NCI-H1048 (cell line): Measurements from ENCODE around the gene CLEC4E.
"Not testable (repeated sequence)": the region's sequence is repeated elsewhere in the genome, so short reads cannot be mapped to it uniquely, and the experiment has no call there.

Source experiments
- DNase-seq: peaks from one replicate; lab custom pipeline; 2025; lab: John Stamatoyannopoulos, UW

Gene CLEC4E

DNA sequence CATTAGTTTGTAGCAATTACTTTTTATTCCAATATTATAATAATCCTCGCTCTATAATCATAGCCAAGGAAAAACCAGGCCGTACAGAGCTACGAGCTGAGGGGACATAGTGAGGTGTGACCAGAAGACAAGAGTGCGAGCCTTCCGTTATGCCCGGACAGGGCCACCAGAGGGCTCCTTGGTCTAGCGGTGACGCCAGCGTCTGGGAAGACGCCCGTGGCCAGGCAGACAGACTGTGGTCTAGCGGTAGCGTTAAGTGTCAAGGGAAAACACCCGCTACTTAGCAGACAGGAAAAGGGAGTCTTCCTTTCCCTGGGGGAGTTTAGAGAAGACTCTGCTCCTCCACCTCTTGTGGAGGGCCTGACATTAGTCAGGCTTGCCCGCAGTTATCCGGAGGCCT, 2.9 kb downstream of the CLEC4E start:
- DNase-seq: not testable (repeated sequence)

DNA sequence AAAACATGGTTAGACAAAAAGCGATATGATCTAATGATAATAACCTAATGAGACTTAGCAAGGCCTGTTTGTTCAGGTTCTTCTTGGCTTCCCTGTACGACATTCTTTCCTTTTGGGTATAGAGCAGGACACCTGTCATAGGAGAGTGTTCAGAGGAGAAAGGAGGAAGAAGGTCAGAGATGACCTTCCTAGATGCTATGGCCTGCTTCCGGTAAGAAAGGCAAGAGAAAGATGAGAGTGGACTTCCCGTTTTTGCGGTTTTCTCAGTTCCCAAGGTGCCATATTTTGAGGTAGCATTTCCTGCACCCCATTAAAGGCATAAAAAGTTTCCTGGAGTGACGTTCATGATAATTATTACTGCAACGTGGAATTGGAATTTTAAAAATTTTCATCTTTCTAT, 8.7 kb downstream of the CLEC4E start:
- DNase-seq: no peak

DNA sequence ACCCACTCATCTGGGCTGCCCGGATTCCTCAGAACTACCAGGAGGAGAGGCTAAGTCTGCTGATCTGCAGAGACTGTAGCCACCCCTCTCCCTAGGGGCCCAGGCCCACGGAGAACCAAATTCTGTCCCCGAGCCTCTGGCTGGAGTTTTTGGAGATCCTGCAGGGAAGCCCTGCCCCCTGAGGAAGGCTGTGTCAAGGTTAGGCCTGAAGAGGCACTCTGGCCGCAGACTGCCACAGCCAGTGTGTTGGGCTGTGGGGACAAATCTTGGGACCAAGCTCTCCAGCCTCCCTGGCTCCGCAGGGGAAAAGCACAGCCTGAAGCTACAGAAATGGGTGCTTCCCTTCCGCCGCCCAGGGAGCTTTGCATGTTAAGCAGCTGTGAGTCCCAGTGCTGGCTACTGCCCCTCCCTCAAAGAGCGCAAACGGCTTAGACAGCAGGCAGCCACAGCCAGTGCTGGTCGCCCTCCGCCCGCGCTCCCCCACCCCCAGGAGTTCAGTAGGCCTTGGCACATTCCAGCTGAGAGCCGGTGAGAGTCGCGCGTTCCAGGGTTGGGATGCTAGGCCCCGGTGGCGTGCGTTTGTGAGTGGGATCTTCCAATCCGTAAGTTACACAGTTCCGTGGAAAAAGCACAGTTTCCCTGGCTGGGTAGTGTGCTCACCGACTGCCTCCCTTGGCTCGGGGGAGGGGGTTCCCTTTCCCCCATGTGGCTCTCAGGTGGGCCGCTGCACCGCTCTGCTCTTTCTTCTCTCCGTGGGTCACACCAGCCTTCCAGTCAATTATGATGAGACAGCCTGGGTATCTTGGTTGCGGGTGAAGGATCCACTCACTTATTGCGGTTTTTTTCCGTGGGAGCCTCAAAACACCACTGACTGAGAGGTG, 13.2 kb downstream of the CLEC4E start:
- no peak for DNase-seq

DNA sequence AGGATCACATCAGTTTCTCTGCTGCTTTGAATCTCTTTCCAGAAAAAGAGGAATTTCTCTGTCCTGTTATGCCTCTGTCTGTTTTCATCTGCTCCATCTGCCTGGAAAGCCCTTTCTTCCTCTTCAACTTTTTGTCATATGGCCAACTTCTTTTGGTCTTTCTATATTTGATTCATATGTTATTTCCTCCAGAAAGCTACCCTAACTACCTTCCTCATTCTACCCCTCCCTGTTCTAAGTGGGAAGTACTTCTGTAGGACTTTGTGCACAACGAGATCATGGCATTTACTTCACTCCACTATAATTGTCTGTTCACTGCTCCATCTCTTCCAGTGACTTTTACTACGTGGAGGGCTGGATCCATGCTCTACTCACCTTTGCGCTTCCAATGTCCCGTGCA, 21.5 kb downstream of the CLEC4E start:
- no peak for DNase-seq

DNA sequence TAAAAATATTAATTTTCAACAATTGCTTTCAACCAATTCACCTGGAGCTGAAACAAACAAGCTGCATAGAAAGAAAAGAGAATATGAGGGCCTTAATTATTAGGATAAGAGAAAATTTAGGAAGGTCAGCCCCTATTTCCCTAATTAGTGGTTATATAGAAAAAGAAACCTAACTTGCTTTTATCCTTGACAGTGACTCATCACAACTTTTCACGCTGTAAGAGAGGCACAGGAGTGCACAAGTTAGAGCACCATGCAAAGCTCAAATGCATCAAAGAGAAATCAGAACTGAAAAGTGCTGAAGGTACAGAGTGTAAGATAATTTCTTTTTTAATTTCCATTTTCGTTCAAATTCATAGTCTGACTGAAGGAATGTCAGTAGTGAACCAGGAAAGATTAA, 22.7 kb downstream of the CLEC4E start:
- no peak for DNase-seq

DNA sequence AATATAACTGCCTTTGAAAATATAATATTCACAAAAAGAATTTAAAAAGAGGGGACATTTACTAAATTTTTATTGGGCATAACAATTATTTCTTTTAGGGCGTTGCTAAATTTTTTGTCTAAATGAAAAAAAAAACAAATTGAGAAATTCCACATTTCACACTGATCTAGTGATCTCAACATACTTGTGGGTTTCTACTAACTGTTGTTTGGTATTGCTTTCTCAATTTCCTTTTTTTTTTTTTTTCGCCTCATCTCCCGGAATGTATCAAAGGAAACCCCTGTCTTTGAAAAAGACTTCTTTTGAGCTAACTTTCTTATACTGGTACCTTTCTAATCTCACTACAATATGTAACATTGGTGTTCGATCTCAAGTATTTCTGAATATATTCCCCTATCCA, 27.4 kb downstream of the CLEC4E start, which contains the start of gene CLEC4D:
Gene CLEC4D (plus strand): TSS at position 248 of the 400 bp plus-strand sequence. CDS start 230 bp downstream, outside the sequence.
- DNase-seq: no peak

DNA sequence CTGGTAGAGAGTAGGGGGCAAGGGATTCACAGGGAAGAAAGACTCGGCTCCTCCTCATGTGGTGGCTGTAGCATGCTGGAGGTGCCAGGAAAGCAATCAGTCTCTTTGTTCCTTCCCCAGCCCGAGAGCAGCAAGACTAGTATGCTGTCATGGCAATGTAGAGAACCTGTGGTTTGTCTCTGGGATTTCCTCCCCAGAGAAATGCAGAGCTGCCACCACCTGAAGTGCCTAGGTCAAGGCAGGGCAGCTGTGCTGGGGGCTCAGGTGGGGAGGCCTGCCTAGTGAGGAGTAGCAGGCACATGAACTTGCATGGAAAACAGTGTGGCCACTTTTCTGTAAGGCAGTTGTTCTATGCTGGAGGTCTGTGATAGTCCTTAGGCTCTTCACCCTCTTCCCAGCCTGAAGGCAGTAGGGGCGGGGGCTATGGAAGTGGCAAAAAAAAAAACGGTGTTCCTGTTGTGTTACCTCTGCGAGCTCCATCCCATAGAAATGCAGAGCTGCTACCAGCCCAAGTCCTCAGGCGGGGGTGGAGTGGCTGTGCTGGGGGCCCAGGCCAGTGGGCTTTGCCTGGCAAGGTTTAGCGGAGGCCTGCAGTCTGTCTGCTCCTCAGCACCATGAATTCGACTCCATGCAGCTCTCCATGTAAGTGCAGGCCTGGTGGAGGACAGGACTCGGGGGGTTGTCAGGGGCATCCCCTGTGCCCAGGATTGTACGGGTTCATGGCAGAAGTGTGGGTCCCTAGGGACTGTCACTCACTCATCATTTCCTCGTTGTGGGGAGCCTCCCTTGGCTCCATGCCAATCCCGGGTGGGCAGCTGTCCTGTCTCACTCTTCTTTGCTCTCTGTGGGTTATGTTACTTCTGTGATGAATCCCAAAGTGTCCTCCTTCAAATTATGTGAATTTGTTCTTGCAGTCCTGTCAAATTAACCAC, 31.5 kb downstream of the CLEC4E start:
- no peak for DNase-seq

DNA sequence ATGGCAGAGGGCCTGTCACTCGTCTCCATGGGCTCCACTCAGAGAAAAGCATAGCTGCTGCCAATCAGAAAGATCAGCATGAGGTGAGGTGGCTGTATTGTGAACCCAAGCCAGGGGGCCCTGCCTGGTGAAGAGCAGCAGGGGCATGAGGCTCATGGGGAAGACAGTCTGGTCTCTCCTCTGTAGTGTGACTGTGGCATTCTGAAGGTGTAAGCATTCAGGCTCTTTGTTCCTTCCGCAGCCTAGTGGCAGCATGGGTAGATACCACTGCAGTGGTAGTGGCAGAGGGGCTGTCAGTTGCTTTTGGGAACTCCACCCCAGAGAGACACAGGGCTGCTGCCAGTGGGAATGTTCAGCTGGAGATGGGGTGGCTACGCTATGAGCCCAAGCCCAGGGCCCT, 32.5 kb downstream of the CLEC4E start:
- no peak for DNase-seq

DNA sequence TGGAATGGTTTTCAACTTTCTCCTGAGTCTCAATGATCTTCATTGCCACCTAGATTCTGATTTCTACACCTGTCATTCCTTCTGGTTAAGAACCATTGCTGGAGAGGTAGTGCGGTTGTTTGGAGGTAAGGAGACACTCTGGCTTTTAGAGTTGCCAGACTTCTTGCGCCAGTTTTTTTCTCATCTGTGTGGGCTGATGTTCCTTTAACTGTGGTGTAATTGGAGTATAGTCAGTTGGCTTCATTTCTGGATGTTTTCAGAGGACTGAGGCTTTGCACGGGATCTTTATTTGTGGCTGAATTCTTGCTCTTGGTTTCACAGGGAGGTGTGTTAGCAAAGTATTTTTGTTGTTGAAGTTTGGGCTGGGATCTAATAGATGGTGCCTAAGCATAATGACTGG, 33.1 kb downstream of the CLEC4E start:
- no peak for DNase-seq

DNA sequence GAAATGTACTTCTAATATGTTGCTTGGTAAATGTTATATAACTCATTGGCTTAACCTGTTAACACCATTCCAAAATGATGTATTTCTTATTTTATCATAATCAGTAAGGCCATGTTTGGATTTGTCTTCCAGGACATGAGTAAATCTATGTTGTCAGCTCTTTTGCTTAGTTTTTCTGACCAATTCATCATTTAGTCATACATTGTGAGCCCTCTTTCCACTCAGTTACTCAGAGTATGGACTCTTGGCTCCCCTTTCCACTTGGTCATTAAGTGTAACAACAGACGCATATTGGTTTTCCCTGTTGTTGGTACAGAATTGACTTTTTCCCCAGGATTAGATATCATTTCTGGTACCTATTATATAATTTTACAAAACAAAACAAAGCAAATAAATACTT, 36.4 kb downstream of the CLEC4E start:
- DNase-seq: no peak

DNA sequence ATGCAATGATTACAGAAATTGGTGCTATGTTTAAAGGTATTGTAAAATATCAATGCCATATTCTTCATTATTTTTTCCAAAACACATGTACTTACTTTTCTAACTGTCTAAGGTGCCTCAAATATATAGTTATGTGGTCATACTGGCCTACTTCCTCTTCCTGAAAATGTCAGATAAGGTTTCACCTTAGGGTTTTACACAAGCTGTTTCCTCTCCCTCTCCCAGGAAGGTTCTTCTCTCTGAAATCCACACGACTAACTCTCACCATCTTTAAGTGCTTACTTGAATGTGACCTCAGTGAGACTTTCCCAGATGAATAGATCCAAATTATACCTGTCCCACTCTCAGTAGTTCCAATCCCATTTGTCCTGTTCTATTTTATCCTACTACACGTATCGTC, 39.0 kb downstream of the CLEC4E start:
- no peak for DNase-seq

DNA sequence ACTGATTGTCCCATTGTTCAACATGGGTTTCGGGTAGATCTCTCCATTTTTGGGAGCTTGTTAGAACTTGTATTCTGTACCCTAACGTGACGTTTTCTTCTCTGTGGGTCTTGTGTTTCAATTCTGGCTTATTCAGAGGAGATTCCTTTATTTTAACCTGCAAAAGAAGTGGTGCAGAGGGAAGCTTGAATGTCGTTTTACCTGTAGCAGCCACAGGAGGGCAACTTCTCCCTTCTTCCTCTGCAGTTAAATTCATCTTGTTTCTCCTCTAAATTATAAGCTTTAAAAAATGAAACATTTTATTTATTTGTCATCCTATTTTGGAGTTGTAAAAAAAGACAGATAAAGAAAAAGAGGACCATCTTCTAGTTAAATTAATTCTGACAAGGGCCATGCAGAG, 41.1 kb downstream of the CLEC4E start:
- no peak for DNase-seq

DNA sequence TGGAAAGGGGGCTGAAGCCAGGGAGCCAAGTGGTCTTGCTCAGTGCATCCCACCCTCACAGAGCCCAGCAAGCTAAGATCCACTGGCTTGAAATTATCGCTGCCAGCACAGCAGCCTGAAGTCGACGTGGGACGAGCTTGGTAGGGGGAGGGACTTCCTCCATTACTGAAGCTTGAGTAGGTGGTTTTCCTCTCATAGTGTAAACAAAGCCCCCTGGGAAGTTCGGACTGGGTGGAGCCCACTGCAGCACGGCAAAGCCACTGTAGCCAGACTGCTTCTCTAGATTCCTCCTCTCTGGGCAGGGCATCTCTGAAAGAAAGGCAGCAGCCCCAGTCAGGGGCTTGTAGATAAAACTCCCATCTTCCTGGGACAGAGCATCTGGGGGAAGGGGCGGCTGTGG, 44.6 kb downstream of the CLEC4E start:
- DNase-seq: not testable (repeated sequence)

DNA sequence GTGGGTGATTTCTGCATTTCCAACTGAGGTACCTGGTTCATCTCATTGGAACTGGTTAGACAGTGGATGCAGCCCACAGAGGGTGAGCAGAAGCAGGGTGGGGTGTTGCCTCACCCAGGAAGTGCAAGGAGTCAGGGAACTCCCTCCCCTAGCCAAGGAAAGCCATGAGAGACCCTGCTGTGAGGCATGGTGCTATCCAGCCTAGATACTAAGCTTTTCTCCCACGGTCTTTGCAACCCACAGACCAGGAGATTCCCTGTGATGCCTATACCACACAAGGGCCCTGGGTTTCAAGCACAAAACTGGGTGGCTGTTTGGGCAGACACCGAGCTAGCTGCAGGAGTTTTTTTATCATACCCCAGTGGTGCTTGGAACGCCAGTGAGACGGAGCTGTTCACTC, 45.0 kb downstream of the CLEC4E start:
- DNase-seq: not testable (repeated sequence)

DNA sequence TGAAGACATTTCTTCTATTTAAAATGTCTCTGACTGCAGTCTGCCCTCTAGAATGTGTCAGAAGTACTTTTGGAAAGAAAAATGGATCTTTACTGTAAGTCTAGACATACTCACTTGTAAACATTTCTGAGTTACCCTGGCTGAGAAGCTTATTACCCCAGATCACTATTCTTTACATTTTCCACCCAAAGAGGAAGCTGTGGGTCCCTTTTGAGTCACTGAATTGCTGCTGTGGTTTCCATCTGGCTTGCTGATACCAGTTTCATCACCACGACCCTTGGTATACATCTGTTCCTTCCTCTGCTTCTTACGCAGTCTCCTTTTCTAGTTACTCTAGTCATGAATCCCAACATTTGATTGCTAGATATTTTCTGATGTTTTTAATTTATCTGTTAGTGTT, 47.6 kb downstream of the CLEC4E start:
- no peak for DNase-seq

DNA sequence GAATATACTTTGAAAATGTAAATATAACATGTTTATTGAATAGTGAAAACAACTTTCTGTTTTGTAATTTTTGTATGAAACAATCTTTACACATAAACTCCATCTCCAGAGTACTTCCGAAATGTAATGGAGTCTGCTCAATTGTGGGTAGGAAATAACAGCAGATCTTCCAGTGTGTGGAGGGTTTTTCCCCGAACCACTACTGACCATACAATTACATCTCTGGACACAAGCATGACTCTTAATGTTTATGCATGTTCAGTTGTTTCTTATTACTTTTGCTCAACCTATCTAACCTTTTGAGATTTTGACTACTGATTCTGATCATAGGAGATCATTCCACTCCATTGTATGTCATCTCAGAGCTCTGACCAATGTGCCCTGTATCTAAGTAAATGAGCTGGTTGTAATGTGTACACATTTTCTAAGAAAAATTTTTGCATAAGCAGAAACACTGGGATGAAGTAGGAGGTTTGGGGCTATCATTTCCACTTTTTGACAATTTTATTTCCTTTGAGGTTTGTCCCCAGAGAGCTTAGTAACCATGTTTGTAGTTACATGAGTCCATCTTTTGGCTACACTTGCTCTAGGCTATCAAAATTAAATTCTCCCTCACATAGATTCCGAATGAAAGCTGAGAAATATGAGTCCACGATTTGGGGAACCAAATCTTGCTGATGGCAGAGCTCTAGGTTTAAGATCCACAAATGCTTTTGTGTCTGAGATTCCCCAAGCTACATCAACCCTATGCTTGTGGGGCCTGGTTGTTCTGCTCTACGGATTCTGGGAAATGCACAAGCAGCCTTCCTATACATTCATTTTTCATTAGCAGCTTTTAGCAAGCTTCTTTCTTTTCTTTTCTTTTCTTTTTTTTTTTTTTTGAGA, 48.8 kb downstream of the CLEC4E start:
- no peak for DNase-seq
